ENCODE measurements around the gene SEZ6L.

SEZ6L gene

GRCh38 chr22:26298605-26299310 is 129.5 kb downstream of the SEZ6L start:
- TF ChIP-seq POU2F2 (IDR thresholded peaks at IDR 0.05; ENCODE audit: low read depth, low read length), result no peak
- TF ChIP-seq SPI1 (IDR thresholded peaks at IDR 0.05; ENCODE audit: low read depth, low read length), result no peak
- TF ChIP-seq POLR2A (IDR thresholded peaks at IDR 0.05; ENCODE audit: low read depth, low read length), result no peak
- TF ChIP-seq PAX5 (IDR thresholded peaks at IDR 0.05; ENCODE audit: insufficient read depth, low read length, severe bottlenecking), result no peak
- TF ChIP-seq TAF1 (IDR thresholded peaks at IDR 0.05; ENCODE audit: low read depth, low read length), result no peak
- TF ChIP-seq POLR2AphosphoS5 (IDR thresholded peaks at IDR 0.05; ENCODE audit: low read depth, low read length), result no peak
- DNase-seq (ENCODE audit: insufficient read length, low spot score) (no peak), FAIRE-seq (no peak)

GRCh38 chr22:26302726-26303125 is 133.5 kb downstream of the SEZ6L start:
- DNase-seq (ENCODE audit: insufficient read length, low spot score) (no peak), FAIRE-seq (no peak)
- TF ChIP-seq TAF1 (IDR thresholded peaks at IDR 0.05; ENCODE audit: low read depth, low read length), result no peak
- TF ChIP-seq POLR2A (IDR thresholded peaks at IDR 0.05; ENCODE audit: low read depth, low read length), result no peak
- TF ChIP-seq POLR2AphosphoS5 (IDR thresholded peaks at IDR 0.05; ENCODE audit: low read depth, low read length), result no peak
- TF ChIP-seq SPI1 (IDR thresholded peaks at IDR 0.05; ENCODE audit: low read depth, low read length), result no peak
- TF ChIP-seq PAX5 (IDR thresholded peaks at IDR 0.05; ENCODE audit: insufficient read depth, low read length, severe bottlenecking), result no peak
- TF ChIP-seq POU2F2 (IDR thresholded peaks at IDR 0.05; ENCODE audit: low read depth, low read length), result no peak

GRCh38 chr22:26303475-26303874 is 134.2 kb downstream of the SEZ6L start:
- FAIRE-seq (no peak), DNase-seq (ENCODE audit: insufficient read length, low spot score) (no peak)
- TF ChIP-seq POLR2AphosphoS5 (IDR thresholded peaks at IDR 0.05; ENCODE audit: low read depth, low read length), result no peak
- no peak for TF ChIP-seq SPI1 (IDR thresholded peaks at IDR 0.05; ENCODE audit: low read depth, low read length)
- TF ChIP-seq TAF1 (IDR thresholded peaks at IDR 0.05; ENCODE audit: low read depth, low read length), result no peak
- no peak for TF ChIP-seq POU2F2 (IDR thresholded peaks at IDR 0.05; ENCODE audit: low read depth, low read length)
- no peak for TF ChIP-seq POLR2A (IDR thresholded peaks at IDR 0.05; ENCODE audit: low read depth, low read length)
- TF ChIP-seq PAX5 (IDR thresholded peaks at IDR 0.05; ENCODE audit: insufficient read depth, low read length, severe bottlenecking), result no peak

GRCh38 chr22:26304730-26305129 is 135.5 kb downstream of the SEZ6L start:
- DNase-seq (ENCODE audit: insufficient read length, low spot score), result no peak
- TF ChIP-seq POLR2AphosphoS5 (IDR thresholded peaks at IDR 0.05; ENCODE audit: low read depth, low read length) (no peak), PAX5 (IDR thresholded peaks at IDR 0.05; ENCODE audit: insufficient read depth, low read length, severe bottlenecking) (no peak), SPI1 (IDR thresholded peaks at IDR 0.05; ENCODE audit: low read depth, low read length) (no peak), POLR2A (IDR thresholded peaks at IDR 0.05; ENCODE audit: low read depth, low read length) (no peak), POU2F2 (IDR thresholded peaks at IDR 0.05; ENCODE audit: low read depth, low read length) (no peak), TAF1 (IDR thresholded peaks at IDR 0.05; ENCODE audit: low read depth, low read length) (no peak)
- FAIRE-seq, result no peak

- no peak for TF ChIP-seq POLR2A (IDR thresholded peaks at IDR 0.05; ENCODE audit: low read depth, low read length)
- no peak for TF ChIP-seq TAF1 (IDR thresholded peaks at IDR 0.05; ENCODE audit: low read depth, low read length)
- no peak for TF ChIP-seq SPI1 (IDR thresholded peaks at IDR 0.05; ENCODE audit: low read depth, low read length)
- TF ChIP-seq POLR2AphosphoS5 (IDR thresholded peaks at IDR 0.05; ENCODE audit: low read depth, low read length), result no peak
- TF ChIP-seq POU2F2 (IDR thresholded peaks at IDR 0.05; ENCODE audit: low read depth, low read length), result no peak
- TF ChIP-seq PAX5 (IDR thresholded peaks at IDR 0.05; ENCODE audit: insufficient read depth, low read length, severe bottlenecking), result no peak
- no peak for FAIRE-seq
Observed at GRCh38 chr22:26308467-26308866, 139.2 kb downstream of the SEZ6L start.

GRCh38 chr22:26310616-26311015 is 141.4 kb downstream of the SEZ6L start:
- no peak for FAIRE-seq
- TF ChIP-seq POLR2AphosphoS5 (IDR thresholded peaks at IDR 0.05; ENCODE audit: low read depth, low read length), result no peak

More at GRCh38 chr22:26308467-26308866, 139.2 kb downstream of the SEZ6L start:
- DNase-seq (ENCODE audit: insufficient read length, low spot score), result no peak

GRCh38 chr22:26313291-26313690 is 144.0 kb downstream of the SEZ6L start:
- DNase-seq (ENCODE audit: insufficient read length, low spot score), result no peak
- no peak for FAIRE-seq
- TF ChIP-seq POU2F2 (IDR thresholded peaks at IDR 0.05; ENCODE audit: low read depth, low read length), result no peak
- no peak for TF ChIP-seq SPI1 (IDR thresholded peaks at IDR 0.05; ENCODE audit: low read depth, low read length)
- TF ChIP-seq POLR2AphosphoS5 (IDR thresholded peaks at IDR 0.05; ENCODE audit: low read depth, low read length), result no peak
- TF ChIP-seq TAF1 (IDR thresholded peaks at IDR 0.05; ENCODE audit: low read depth, low read length), result no peak
- TF ChIP-seq POLR2A (IDR thresholded peaks at IDR 0.05; ENCODE audit: low read depth, low read length), result no peak
- TF ChIP-seq PAX5 (IDR thresholded peaks at IDR 0.05; ENCODE audit: insufficient read depth, low read length, severe bottlenecking), result no peak

More at GRCh38 chr22:26310616-26311015, 141.4 kb downstream of the SEZ6L start:
- no peak for DNase-seq (ENCODE audit: insufficient read length, low spot score)

- DNase-seq (ENCODE audit: insufficient read length, low spot score) (no peak), FAIRE-seq (no peak)
- TF ChIP-seq TAF1 (IDR thresholded peaks at IDR 0.05; ENCODE audit: low read depth, low read length) (no peak), POU2F2 (IDR thresholded peaks at IDR 0.05; ENCODE audit: low read depth, low read length) (no peak), SPI1 (IDR thresholded peaks at IDR 0.05; ENCODE audit: low read depth, low read length) (no peak), POLR2AphosphoS5 (IDR thresholded peaks at IDR 0.05; ENCODE audit: low read depth, low read length) (no peak), POLR2A (IDR thresholded peaks at IDR 0.05; ENCODE audit: low read depth, low read length) (no peak), PAX5 (IDR thresholded peaks at IDR 0.05; ENCODE audit: insufficient read depth, low read length, severe bottlenecking) (no peak)
Observed at GRCh38 chr22:26314171-26314570, 144.9 kb downstream of the SEZ6L start.

- TF ChIP-seq TAF1 (IDR thresholded peaks at IDR 0.05; ENCODE audit: low read depth, low read length) (no peak), POU2F2 (IDR thresholded peaks at IDR 0.05; ENCODE audit: low read depth, low read length) (no peak), PAX5 (IDR thresholded peaks at IDR 0.05; ENCODE audit: insufficient read depth, low read length, severe bottlenecking) (no peak), SPI1 (IDR thresholded peaks at IDR 0.05; ENCODE audit: low read depth, low read length) (no peak), POLR2A (IDR thresholded peaks at IDR 0.05; ENCODE audit: low read depth, low read length) (no peak), POLR2AphosphoS5 (IDR thresholded peaks at IDR 0.05; ENCODE audit: low read depth, low read length) (no peak)
- no peak for FAIRE-seq
- DNase-seq (ENCODE audit: insufficient read length, low spot score), result no peak
Observed at GRCh38 chr22:26314656-26315055, 145.4 kb downstream of the SEZ6L start.
